HG02840 (cell line): Measurements from ENCODE around the gene ACSS2.

ENCODE experiments used
- ATAC-seq: cut with Tn5 transposase; IDR thresholded peaks from one replicate; pipeline ENCODE4 v1.9.1; 2021; ENCODE audit warnings: mild to moderate bottlenecking, moderate library complexity, moderate number of reproducible peaks; ENCODE audit not compliant: unreplicated experiment, low FRiP score

ACSS2 gene

DNA sequence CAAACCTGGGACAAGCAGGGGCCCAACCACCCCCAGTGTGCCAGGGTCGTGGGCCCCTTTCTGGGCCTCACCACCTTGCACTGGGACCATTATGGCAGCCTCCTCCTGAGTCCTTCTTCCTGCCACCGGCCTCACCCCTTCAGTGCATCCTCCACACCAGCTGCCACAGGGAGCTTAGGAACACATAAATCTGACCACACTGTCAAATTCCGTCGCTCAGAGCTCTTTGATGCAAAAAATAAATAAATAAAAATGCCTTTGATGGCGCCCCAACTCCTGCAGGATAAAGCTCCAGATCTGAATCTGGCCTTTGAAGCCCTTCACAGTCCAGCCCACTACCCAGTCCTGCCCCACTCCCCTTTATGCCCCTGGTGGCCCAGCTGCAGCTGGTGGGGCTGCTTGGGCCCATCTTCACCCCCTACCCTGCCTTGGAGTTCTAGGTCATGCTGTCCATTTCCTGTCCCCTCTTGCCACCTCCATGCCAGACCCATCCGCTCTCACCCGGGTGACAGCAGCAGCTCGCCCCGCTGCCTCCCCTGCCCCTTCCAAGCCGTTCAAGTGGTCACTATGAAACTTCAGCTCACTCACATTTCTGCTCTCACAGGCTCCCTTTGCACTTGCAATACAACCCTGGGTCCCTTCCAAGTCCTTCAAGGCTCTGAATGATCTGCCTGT lies 95.3 kb downstream of the ACSS2 start:
- ATAC-seq, result no peak

DNA sequence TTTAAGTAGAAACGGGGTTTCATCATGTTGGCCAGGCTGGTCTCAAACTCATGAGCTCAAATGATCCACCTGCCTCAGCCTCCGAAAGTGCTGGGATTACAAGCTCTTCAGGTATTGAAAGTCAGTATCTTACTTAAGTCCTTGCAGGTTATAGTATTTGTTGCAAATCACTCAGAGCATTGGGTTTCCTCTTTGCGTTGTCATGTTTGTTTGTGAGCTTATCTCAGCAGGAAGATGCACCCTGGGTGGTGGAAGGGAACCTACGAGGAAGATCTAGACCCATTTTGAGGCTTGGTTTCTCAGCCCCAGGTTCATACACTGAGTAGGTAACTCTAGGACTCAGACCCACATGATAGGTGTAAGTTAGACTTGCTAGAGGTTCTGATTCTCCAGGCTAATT lies 97.8 kb downstream of the ACSS2 start:
- no peak for ATAC-seq

DNA sequence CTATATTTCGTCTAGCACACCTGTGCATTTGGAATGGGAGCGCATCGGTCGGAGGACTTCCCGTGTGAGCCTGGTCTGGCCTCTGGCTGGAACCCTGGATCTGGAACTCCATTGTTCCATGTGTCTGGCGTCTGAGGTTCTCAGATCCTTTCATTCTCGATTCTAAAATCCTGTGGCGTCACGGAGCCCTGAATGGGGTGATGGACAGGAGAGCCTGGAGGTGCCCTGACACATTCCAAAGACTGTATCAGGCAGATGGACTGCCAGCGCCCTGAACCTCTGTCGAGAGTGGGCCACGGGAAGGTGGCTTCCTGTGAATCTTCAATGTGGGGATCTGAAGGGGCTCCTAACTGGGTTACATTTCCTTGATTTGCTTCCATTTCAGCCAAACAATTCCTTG lies 99.9 kb downstream of the ACSS2 start:
- ATAC-seq, result no peak
